ENCODE measurements around the gene ZNF607. TPM values are rescaled to one million over a fixed set of nuclear protein-coding genes. Genes with fewer than 3 reads are reported as not detected.
"Not testable (repeated sequence)": the region's sequence is repeated elsewhere in the genome, so short reads cannot be mapped to it uniquely, and the experiment has no call there.

ZNF607 gene
- 1 to 10 TPM; 3.5 to 4.1 TPM for total RNA-seq

DNA sequence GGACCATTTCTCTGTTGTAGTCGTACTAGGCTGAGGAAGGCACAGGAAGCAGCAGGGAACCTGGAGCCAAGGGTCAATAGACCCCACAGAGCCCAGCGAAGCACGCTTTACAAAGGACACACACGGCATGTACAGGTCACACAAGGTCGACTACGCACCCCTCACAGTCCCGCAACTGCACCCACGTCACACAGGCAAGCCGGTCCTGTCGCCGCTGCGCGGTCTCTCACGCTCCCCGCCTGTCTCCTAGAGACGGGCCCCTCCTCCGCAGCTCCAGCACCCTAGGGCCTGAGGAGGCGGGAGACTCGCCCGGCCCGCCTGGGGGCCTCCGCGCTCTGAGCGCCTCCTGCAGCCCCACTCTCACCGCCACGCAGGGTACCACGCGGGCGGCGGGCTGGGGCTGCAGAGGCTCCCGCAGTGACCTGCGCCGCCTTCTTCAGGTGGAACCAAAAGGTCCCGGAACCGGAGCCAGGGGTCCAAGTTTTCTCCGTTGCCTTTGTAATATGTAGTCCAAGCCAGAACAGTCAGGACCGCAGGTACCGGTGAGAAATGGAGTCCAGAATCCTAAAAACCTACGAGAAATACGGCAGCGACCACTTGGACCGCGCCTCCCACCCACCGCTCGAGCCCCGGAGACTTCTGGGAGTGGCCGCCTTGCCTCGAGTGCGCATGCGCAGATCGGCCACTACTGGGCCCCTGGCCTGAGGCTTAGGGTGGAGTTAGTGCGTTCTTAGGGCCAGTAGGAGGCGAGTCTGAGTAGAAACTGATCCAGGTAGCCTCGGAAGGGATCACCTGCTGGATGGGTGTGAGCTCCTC, at the start of gene ZNF607:
TSS of gene ZNF607 (minus strand) at position 651 of the 816 bp plus-strand sequence. CDS start 8,143 bp downstream, outside the sequence.
- ATAC-seq (ENCODE audit: insufficient number of reproducible peaks, low FRiP score, low read depth) (peak; percentile 98), DNase-seq (ENCODE audit: low spot score) (peak; percentile 33)
- H3K4me1 ChIP-seq (ENCODE audit: control insufficient read depth in 1 of 2, low read depth in 2 of 2) = peaks cover 5 to 12% of the 10 kb centered on the region in 2 donors
- TF ChIP-seq, protein P1, sequence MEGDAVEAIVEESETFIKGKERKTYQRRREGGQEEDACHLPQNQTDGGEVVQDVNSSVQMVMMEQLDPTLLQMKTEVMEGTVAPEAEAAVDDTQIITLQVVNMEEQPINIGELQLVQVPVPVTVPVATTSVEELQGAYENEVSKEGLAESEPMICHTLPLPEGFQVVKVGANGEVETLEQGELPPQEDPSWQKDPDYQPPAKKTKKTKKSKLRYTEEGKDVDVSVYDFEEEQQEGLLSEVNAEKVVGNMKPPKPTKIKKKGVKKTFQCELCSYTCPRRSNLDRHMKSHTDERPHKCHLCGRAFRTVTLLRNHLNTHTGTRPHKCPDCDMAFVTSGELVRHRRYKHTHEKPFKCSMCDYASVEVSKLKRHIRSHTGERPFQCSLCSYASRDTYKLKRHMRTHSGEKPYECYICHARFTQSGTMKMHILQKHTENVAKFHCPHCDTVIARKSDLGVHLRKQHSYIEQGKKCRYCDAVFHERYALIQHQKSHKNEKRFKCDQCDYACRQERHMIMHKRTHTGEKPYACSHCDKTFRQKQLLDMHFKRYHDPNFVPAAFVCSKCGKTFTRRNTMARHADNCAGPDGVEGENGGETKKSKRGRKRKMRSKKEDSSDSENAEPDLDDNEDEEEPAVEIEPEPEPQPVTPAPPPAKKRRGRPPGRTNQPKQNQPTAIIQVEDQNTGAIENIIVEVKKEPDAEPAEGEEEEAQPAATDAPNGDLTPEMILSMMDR (IDR thresholded peaks at IDR 0.05) = peak; percentile 38
- H3K36me3 ChIP-seq = peaks cover 5% of the 10 kb centered on the region
- no peaks in the 10 kb centered on the region for H3K27me3 ChIP-seq (replicated peaks; ENCODE audit: insufficient read depth)
- H3K27ac ChIP-seq = peak within 1 kb of the TSS; percentile 28 to 63
- no peaks in the 10 kb centered on the region for H3K9me3 ChIP-seq
- peak within 1 kb of the TSS; percentile 94 for H3K4me3 ChIP-seq

DNA sequence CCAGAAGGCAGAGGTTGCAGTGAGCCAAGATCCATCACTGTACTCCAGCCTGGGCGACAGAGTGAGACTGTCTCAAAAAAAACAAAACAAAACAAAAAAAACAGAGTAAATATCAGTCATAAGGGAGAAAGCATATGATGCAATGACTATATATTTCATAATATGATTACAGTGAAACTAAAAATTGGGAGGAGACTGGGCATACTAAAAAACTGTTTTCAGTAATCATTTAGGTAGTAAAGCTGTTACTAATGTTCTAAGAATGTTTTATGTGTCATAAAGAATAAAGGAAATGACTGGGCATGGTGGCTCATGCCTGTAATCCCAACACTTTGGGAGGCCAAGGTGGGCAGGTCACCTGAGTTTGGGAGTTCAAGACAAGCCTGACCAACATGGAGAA, 43.9 kb upstream of the ZNF607 start:
- ATAC-seq (ENCODE audit: insufficient number of reproducible peaks, low FRiP score, low read depth) = no peak
- H3K4me1 ChIP-seq (ENCODE audit: control insufficient read depth in 1 of 2, low read depth in 2 of 2) = no peaks in the 10 kb centered on the region
- H3K36me3 ChIP-seq = peaks cover 15% of the 10 kb centered on the region
- TF ChIP-seq, protein P1 (IDR thresholded peaks at IDR 0.05) = no peak
- no peaks in the 10 kb centered on the region for H3K27me3 ChIP-seq (replicated peaks; ENCODE audit: insufficient read depth)
- no peak overlapping the region for H3K27ac ChIP-seq
- no peak overlapping the region for H3K4me3 ChIP-seq
- H3K9me3 ChIP-seq = no peaks in the 10 kb centered on the region
- DNase-seq (ENCODE audit: low spot score) = no peak

DNA sequence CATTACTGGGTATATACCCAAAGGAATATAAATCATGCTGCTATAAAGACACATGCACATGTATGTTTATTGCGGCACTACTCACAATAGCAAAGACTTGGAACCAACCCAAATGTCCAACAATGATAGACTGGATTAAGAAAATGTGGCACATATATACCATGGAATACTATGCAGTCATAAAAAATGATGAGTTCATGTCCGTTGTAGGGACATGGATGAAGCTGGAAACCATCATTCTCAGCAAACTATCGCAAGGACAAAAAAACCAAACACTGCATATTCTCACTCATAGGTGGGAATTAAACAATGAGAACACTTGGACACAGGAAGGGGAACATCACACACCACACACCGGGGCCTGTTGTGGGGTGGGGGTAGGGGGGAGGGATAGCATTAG, 38.1 kb upstream of the ZNF607 start:
- H3K27ac ChIP-seq = not testable (repeated sequence)

DNA sequence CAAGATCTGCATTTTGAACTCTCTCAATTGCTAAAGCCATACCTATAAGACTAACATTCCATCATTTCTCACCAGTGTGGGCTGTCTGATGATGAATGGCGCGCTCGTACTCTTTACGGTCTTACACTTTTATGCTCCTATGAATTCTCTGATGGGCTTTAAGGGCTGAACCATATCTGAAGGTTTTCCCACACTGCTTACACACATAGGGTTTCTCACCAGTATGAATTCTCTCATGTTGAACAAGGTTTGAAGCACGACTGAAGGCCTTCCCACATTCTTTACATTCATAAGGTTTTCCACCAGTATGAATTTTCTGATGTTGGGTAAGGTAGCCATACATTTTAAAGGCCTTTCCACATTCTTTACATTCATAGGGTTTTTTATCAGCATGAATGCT, 18.8 kb upstream of the ZNF607 start:
- Histone ChIP-seq H3K27me3 (replicated peaks; ENCODE audit: insufficient read depth) (no peaks in the 10 kb centered on the region), H3K4me3 (no peak overlapping the region), H3K27ac (no peak overlapping the region), H3K4me1 (ENCODE audit: control insufficient read depth in 1 of 2, low read depth in 2 of 2) (no peaks in the 10 kb centered on the region), H3K36me3 (peaks cover 30% of the 10 kb centered on the region), H3K9me3 (peaks cover 56% of the 10 kb centered on the region)
- no peak for ATAC-seq (ENCODE audit: insufficient number of reproducible peaks, low FRiP score, low read depth)
- TF ChIP-seq, protein P1 (IDR thresholded peaks at IDR 0.05) = no peak
- DNase-seq (ENCODE audit: low spot score) = no peak

More for the DNA sequence above, 38.1 kb upstream of the ZNF607 start:
- H3K27me3 ChIP-seq (replicated peaks; ENCODE audit: insufficient read depth); ATAC-seq (ENCODE audit: insufficient number of reproducible peaks, low FRiP score, low read depth); H3K4me1 ChIP-seq (ENCODE audit: control insufficient read depth in 1 of 2, low read depth in 2 of 2); H3K4me3 ChIP-seq; DNase-seq (ENCODE audit: low spot score); H3K9me3 ChIP-seq; H3K36me3 ChIP-seq: not testable (repeated sequence)

DNA sequence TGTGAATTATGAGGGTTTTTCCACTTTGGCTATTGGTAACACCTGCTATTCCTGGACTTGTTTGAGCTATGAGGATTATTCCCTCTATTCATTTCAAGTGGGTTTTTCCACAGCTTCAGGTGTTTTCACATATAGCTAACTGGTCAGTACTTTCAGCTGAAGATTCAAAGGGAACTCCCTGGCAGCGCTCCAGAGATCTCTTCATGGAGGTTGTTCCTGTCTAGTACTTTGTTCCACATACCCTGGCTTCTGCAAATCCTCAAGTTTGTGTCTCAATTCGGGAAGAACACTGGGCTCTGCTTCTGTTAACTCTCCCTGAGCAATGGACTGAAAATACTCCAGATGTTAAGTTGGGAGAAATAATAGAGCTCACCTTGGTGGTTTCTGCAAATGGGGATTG, 5.6 kb upstream of the ZNF607 start:
- DNase-seq (ENCODE audit: low spot score) = no peak
- no peaks in the 10 kb centered on the region for H3K27me3 ChIP-seq (replicated peaks; ENCODE audit: insufficient read depth)
- H3K4me1 ChIP-seq (ENCODE audit: control insufficient read depth in 1 of 2, low read depth in 2 of 2) = no peaks in the 10 kb centered on the region
- ATAC-seq (ENCODE audit: insufficient number of reproducible peaks, low FRiP score, low read depth) = no peak
- H3K27ac ChIP-seq = no peak overlapping the region
- no peaks in the 10 kb centered on the region for H3K36me3 ChIP-seq
- no peak overlapping the region for H3K4me3 ChIP-seq
- no peaks in the 10 kb centered on the region for H3K9me3 ChIP-seq
- TF ChIP-seq, protein P1 (IDR thresholded peaks at IDR 0.05) = no peak
